Spinal cord (tissue), 10 donors: ENCODE measurements around the gene ZBTB16. TPM values are rescaled to one million over a fixed set of nuclear protein-coding genes. Genes with fewer than 3 reads are reported as not detected.

Experiments
- DNase-seq, 6 donors: peaks; one replicate each; pipeline versions ENCODE4 v3.0.0 to v3.0.0-alpha.2; 2013 to 2015; ENCODE audit warnings: low spot score in 6 of 6, low read depth in 4 of 6
- H3K27ac ChIP-seq: one replicate; pipeline ENCODE4 v1.5.1; 2013; ENCODE audit warnings: low read depth, low read length, control low read depth
- H3K27me3 ChIP-seq: one replicate; pipeline ENCODE4 v1.6.1; 2013; ENCODE audit warnings: low read length; ENCODE audit not compliant: control insufficient read depth, insufficient read depth
- H3K36me3 ChIP-seq: one replicate; pipeline ENCODE4 v1.6.1; 2013; ENCODE audit warnings: low read length; ENCODE audit not compliant: control insufficient read depth, insufficient read depth
- H3K4me1 ChIP-seq: one replicate; pipeline ENCODE4 v1.6.1; 2013; ENCODE audit warnings: low read length; ENCODE audit not compliant: control insufficient read depth, insufficient read depth
- H3K4me3 ChIP-seq: one replicate; pipeline ENCODE4 v1.5.1; 2013; ENCODE audit warnings: low read depth, low read length, control low read depth
- H3K9me3 ChIP-seq: one replicate; pipeline ENCODE4 v1.6.1; 2013; ENCODE audit warnings: low read length; ENCODE audit not compliant: control insufficient read depth, insufficient read depth
- WGBS: methylation state at CpG from one replicate; pipeline ENCODE4 v1.1.5; 2013; ENCODE audit warnings: missing lambda C conversion rate; ENCODE audit not compliant: insufficient coverage; 5-methylcytosine and 5-hydroxymethylcytosine counted together
- polyA plus RNA-seq, 2 donors: library from polyadenylated mRNA; unstranded; fragments of 120-200 nt; gene quantifications; one replicate each; pipeline ENCODE4 v1.2.1, GENCODE V29; 2013; ENCODE audit not compliant: insufficient read length in 2 of 2
- total RNA-seq, 2 donors: library from RNA; depleted of rRNA in 1 of 2; stranded (reverse); fragments of 120-200 nt in 1 of 2; fragments of >200 nt in 1 of 2; gene quantifications; one replicate each; pipeline versions ENCODE4 v1.2.3 to v1.2.4, GENCODE V29; 2013 to 2014
- donor health status: healthy.

ZBTB16 gene
- total and polyA plus RNA-seq, 4 donors, result 4.5 to 17.9 (median 9.2) TPM

DNA sequence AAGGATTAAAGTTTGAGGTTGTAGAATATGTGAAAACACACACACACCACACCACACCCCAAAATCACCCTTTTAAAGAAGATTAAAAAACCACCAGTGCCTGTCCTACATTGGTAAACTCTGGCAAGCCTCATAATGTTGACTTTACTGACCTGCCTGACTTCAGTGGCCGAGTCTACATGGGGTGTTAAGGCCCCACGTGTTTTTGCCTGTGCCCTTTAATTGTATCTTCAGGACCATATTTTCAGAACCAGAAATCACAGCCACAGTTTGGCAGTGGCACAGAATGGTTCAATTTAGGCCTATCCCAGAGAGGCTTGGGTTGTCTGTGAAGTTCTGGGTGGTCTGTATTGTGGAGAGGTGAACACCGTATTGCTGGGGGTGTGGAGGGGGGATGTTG lies 33.4 kb downstream of the ZBTB16 start:
- no peaks in the 10 kb centered on the region for H3K27me3 ChIP-seq
- no peaks in the 10 kb centered on the region for H3K36me3 ChIP-seq
- WGBS, result 42% methylated on average over 2 of the region's 3 CpGs
- peak overlapping the region; percentile 80 for H3K27ac ChIP-seq
- DNase-seq, result no peak
- H3K9me3 ChIP-seq, result no peaks in the 10 kb centered on the region
- H3K4me1 ChIP-seq, result peaks cover 28% of the 10 kb centered on the region
- no peak overlapping the region for H3K4me3 ChIP-seq

DNA sequence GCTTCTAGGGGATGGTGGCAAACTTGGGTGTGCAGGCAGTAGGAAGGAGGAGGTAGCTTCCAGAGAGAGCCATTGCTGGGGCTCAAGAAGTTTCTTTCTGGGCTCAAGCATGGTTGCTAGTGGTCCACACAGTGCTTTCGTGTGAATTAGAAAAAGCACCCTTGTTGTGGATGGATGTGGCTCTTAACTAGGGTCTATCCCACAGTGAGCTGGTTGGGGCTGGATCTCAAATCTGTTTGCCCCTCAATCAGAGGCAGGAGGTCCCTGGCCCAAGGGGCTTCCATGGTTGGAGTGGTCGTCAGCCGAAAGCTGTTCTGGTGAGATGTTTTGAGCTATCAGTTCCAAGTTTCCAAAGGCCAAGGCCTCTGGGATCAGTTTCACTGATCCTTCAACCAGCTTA lies 35.0 kb downstream of the ZBTB16 start:
- H3K27ac ChIP-seq, result no peak overlapping the region
- peaks cover 26% of the 10 kb centered on the region for H3K4me1 ChIP-seq
- H3K36me3 ChIP-seq, result no peaks in the 10 kb centered on the region
- no peak for DNase-seq
- H3K27me3 ChIP-seq, result no peaks in the 10 kb centered on the region
- no peaks in the 10 kb centered on the region for H3K9me3 ChIP-seq
- H3K4me3 ChIP-seq, result no peak overlapping the region
- WGBS, result 86% methylated on average over 1 of the region's 3 CpGs

- no peak overlapping the region for H3K27ac ChIP-seq
- H3K36me3 ChIP-seq, result no peaks in the 10 kb centered on the region
- no CpG with 5 or more reads among the region's 3 CpGs for WGBS
These were observed 36.4 kb downstream of the ZBTB16 start for GRCh38 chr11:114095899-114096298.

GRCh38 chr11:114097832-114098231 lies 38.3 kb downstream of the ZBTB16 start:
- Histone ChIP-seq H3K27ac (no peak overlapping the region), H3K4me3 (no peak overlapping the region), H3K9me3 (no peaks in the 10 kb centered on the region), H3K27me3 (peaks cover 6% of the 10 kb centered on the region), H3K36me3 (no peaks in the 10 kb centered on the region), H3K4me1 (no peaks in the 10 kb centered on the region)
- no peak for DNase-seq
- 82% methylated on average over 2 of the region's 2 CpGs for WGBS

More at GRCh38 chr11:114095899-114096298, 36.4 kb downstream of the ZBTB16 start:
- Histone ChIP-seq H3K27me3 (peaks cover 4% of the 10 kb centered on the region), H3K9me3 (no peaks in the 10 kb centered on the region), H3K4me1 (peaks cover 15% of the 10 kb centered on the region), H3K4me3 (no peak overlapping the region)
- DNase-seq, result no peak

GRCh38 chr11:114098927-114099326 lies 39.4 kb downstream of the ZBTB16 start:
- Histone ChIP-seq H3K27ac (no peak overlapping the region), H3K9me3 (no peaks in the 10 kb centered on the region), H3K4me1 (peaks cover 6% of the 10 kb centered on the region), H3K4me3 (no peak overlapping the region), H3K27me3 (peaks cover 6% of the 10 kb centered on the region), H3K36me3 (no peaks in the 10 kb centered on the region)
- WGBS, result no CpG with 5 or more reads among the region's 3 CpGs
- no peak for DNase-seq

GRCh38 chr11:114099392-114100178 lies 40.1 kb downstream of the ZBTB16 start:
- peaks cover 6% of the 10 kb centered on the region for H3K27me3 ChIP-seq
- peaks cover 6% of the 10 kb centered on the region for H3K4me1 ChIP-seq
- H3K36me3 ChIP-seq, result no peaks in the 10 kb centered on the region
- H3K9me3 ChIP-seq, result no peaks in the 10 kb centered on the region
- no peak overlapping the region for H3K27ac ChIP-seq
- 73% methylated on average over 2 of the region's 5 CpGs for WGBS
- no peak for DNase-seq
- H3K4me3 ChIP-seq, result no peak overlapping the region

DNA sequence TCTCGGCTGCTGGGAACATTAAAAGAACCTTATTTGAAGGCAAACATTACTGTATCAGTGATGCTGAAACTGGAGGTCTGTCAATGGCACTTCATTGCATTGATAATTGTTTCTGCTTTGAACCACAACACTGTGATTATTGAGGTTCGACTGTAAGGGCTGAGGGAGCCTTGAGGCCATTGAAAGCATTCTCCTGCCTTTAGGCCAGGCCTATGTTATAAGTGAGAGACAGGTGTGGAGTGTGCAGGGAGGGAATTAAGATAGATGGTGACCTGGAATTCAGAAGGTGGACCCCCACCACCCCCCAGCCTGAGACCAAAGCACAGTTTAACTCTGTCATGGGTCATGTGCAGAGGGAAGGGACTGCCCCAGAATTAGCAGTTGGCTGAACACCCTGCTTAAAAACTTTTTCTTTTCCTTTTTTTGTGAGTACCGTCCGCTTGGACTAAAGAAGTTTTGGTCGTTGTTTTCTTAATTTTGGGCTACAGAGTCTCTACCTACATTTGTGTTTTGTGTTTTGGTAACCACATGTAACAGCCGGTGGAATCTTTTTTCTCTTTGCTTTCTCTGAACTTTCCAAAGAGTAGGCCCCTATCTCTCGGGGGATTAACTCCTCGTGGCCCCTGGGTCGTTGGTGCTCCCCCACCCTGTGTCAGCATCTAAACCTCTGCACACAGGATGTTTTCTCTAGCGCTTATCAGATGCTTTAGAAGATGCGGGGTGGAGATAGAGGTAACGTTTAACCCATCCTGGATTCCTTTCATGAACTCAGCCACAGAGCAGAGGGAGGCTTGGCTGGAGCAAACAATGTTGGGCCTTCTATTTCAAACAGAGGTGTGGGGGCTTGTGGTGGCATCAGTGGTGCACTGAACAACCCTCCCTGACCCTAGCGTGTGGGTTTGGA lies 43.7 kb downstream of the ZBTB16 start:
- H3K4me1 ChIP-seq, result peaks cover 16% of the 10 kb centered on the region
- no peak for DNase-seq
- peaks cover 6% of the 10 kb centered on the region for H3K27me3 ChIP-seq
- H3K27ac ChIP-seq, result no peak overlapping the region
- WGBS, result 80% methylated on average over 1 of the region's 13 CpGs
- H3K4me3 ChIP-seq, result no peak overlapping the region
- no peaks in the 10 kb centered on the region for H3K36me3 ChIP-seq
- no peaks in the 10 kb centered on the region for H3K9me3 ChIP-seq

DNA sequence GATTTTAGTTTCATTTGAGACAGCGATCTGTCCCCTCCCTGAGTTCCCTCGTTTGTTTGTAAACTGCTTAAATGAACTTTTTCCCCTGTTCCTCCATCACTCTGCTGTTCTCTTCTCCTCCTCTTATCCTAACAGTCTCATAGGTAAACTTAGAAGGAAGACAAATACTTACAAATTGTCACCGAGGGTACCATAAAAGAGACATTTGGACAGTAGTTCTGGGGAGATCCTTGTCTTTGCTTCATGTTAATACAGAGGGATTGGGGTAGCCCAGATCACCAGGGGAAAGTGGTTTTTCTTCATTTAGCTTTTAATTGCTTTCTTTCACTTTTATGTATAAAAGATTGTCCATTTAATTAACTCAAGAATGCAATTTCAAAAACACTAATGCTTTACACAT lies 46.1 kb downstream of the ZBTB16 start:
- DNase-seq, result peak in 1 of 6 donors; percentile 93
- no CpG with 5 or more reads among the region's 3 CpGs for WGBS
- no peaks in the 10 kb centered on the region for H3K9me3 ChIP-seq
- H3K4me1 ChIP-seq, result peaks cover 22% of the 10 kb centered on the region
- H3K36me3 ChIP-seq, result no peaks in the 10 kb centered on the region
- H3K27me3 ChIP-seq, result peaks cover 9% of the 10 kb centered on the region
- H3K4me3 ChIP-seq, result no peak overlapping the region
- H3K27ac ChIP-seq, result no peak overlapping the region

GRCh38 chr11:114106047-114106446 lies 46.5 kb downstream of the ZBTB16 start:
- Histone ChIP-seq H3K4me1 (peaks cover 22% of the 10 kb centered on the region), H3K27me3 (peaks cover 9% of the 10 kb centered on the region), H3K4me3 (no peak overlapping the region), H3K9me3 (no peaks in the 10 kb centered on the region), H3K27ac (no peak overlapping the region), H3K36me3 (no peaks in the 10 kb centered on the region)
- WGBS, result no CpG with 5 or more reads among the region's 8 CpGs
- DNase-seq, result no peak
